IMR-90 (cell line): ENCODE results near the gene DOK6. TPM values are rescaled to one million over a fixed set of nuclear protein-coding genes. Genes with fewer than 3 reads are reported as not detected.
A peak's percentile ranks its signal among the peaks of the same experiment; 100 is the strongest.

Experiments
- ATAC-seq: fragments of 200-7000 bp; cut with Tn5 transposase; 2 replicates; pipeline ENCODE4 v1.9.1; 2020; ENCODE audit warnings: low read depth, mild to moderate bottlenecking, moderate library complexity
- BruUV-seq: library from RNA; stranded (reverse); fragments of 400-500 nt; replicated peaks from 2 replicates; lab custom pipeline; 2021; lab: Mats Ljungman, UMichigan
- CTCF ChIA-PET: fragments of 300-600 bp; formaldehyde crosslinking; extraction: SDS; loops from one replicate; lab custom pipeline; 2021; ENCODE audit warnings: antibody characterized with exemption; lab: Yijun Ruan, JAX
- POLR2A ChIA-PET: fragments of 300-600 bp; sonication (Branson Sonifier 250); formaldehyde crosslinking; loops from one replicate; lab custom pipeline; 2022; ENCODE audit warnings: antibody characterized with exemption; ENCODE audit not compliant: unreplicated experiment; lab: Charles Lee
- DNase-seq: peaks from one replicate; pipeline ENCODE4 v3.0.0; 2013
- H2AFZ ChIP-seq: replicated peaks from 2 replicates; pipeline ENCODE3; 2013; ENCODE audit warnings: low read length, mild to moderate bottlenecking; ENCODE audit not compliant: poor library complexity
- H2AK5ac ChIP-seq: 2 replicates; pipeline ENCODE4 v1.6.1; 2013; ENCODE audit warnings: low read depth, low read length, inconsistent platforms
- H2AK9ac ChIP-seq: replicated peaks from 2 replicates; pipeline ENCODE3; 2013; ENCODE audit warnings: mild to moderate bottlenecking, low read depth, low read length, moderate library complexity; ENCODE audit not compliant: poor library complexity
- H2BK120ac ChIP-seq: 2 replicates; pipeline ENCODE4 v1.6.1; 2013; ENCODE audit warnings: low read depth, low read length, inconsistent platforms
- H2BK15ac ChIP-seq: 3 replicates; pipeline ENCODE4 v1.6.1; 2013; ENCODE audit warnings: low read depth, low read length, inconsistent platforms
- H2BK20ac ChIP-seq: 2 replicates; pipeline ENCODE4 v1.6.1; 2013; ENCODE audit warnings: low read depth, mild to moderate bottlenecking, inconsistent platforms, low read length, moderate library complexity
- H2BK5ac ChIP-seq: 2 replicates; pipeline ENCODE4 v1.6.1; 2013; ENCODE audit warnings: mild to moderate bottlenecking, low read depth, low read length, inconsistent platforms; ENCODE audit not compliant: poor library complexity, severe bottlenecking
- H3K14ac ChIP-seq: replicated peaks from 2 replicates; pipeline ENCODE4 v1.6.1; 2013; ENCODE audit warnings: low read depth, low read length, inconsistent platforms
- H3K18ac ChIP-seq: 2 replicates; pipeline ENCODE4 v1.6.1; 2013; ENCODE audit warnings: low read depth, low read length, control low read depth
- H3K23ac ChIP-seq: 2 replicates; pipeline ENCODE4 v1.6.1; 2013; ENCODE audit warnings: low read depth, low read length, inconsistent platforms
- H3K27ac ChIP-seq: 2 replicates; pipeline ENCODE4 v1.5.1; 2013; ENCODE audit warnings: mild to moderate bottlenecking, control low read depth, low read length; ENCODE audit not compliant: insufficient read depth
- H3K27me3 ChIP-seq: 2 replicates; pipeline ENCODE4 v1.6.1; 2013; ENCODE audit warnings: low read length; ENCODE audit not compliant: control insufficient read depth, insufficient read depth
- H3K36me3 ChIP-seq: 2 replicates; pipeline ENCODE4 v1.6.1; 2013; ENCODE audit warnings: low read length, mixed read lengths; ENCODE audit not compliant: control insufficient read depth, insufficient read depth
- H3K4ac ChIP-seq: 2 replicates; pipeline ENCODE4 v1.6.1; 2013; ENCODE audit warnings: low read depth, low read length, inconsistent platforms
- H3K4me1 ChIP-seq: 2 replicates; pipeline ENCODE4 v1.6.1; 2013; ENCODE audit warnings: low read length, mixed read lengths; ENCODE audit not compliant: control insufficient read depth, insufficient read depth
- H3K4me2 ChIP-seq: 2 replicates; pipeline ENCODE4 v1.6.1; 2013; ENCODE audit warnings: low read depth, mild to moderate bottlenecking, control low read depth, low read length, moderate library complexity
- H3K4me3 ChIP-seq: 2 replicates; pipeline ENCODE4 v1.5.1; 2013; ENCODE audit warnings: low read depth, mild to moderate bottlenecking, control low read depth, low read length, moderate library complexity; ENCODE audit not compliant: insufficient read depth
- H3K56ac ChIP-seq: 2 replicates; pipeline ENCODE4 v1.6.1; 2013; ENCODE audit warnings: low read length, inconsistent platforms; ENCODE audit not compliant: insufficient read depth; ENCODE audit errors: extremely low read depth
- H3K79me1 ChIP-seq, 2 experiments: 2 replicates each; pipeline ENCODE4 v1.6.1; 2013; ENCODE audit warnings: low read length in 2 of 2, inconsistent platforms in 1 of 2, low read depth in 1 of 2
- H3K9ac ChIP-seq: 2 replicates; pipeline ENCODE4 v1.6.1; 2013; ENCODE audit warnings: low read depth, low read length, control low read depth
- H3K9me1 ChIP-seq: 2 replicates; pipeline ENCODE4 v1.6.1; 2013; ENCODE audit warnings: low read length, inconsistent platforms; ENCODE audit not compliant: insufficient read depth
- H3K9me3 ChIP-seq: 2 replicates; pipeline ENCODE4 v1.6.1; 2013; ENCODE audit warnings: low read length; ENCODE audit not compliant: control insufficient read depth, insufficient read depth
- H4K20me1 ChIP-seq: 2 replicates; pipeline ENCODE4 v1.6.1; 2013; ENCODE audit warnings: low read length, inconsistent platforms; ENCODE audit not compliant: insufficient read depth
- H4K5ac ChIP-seq: 2 replicates; pipeline ENCODE4 v1.6.1; 2013; ENCODE audit warnings: mild to moderate bottlenecking, low read depth, low read length, control low read depth
- H4K8ac ChIP-seq, 2 experiments: 2 replicates each; pipeline ENCODE4 v1.6.1; 2013; ENCODE audit warnings: low read depth in 2 of 2, low read length in 2 of 2, control low read depth in 1 of 2, inconsistent platforms in 1 of 2
- H4K91ac ChIP-seq: 2 replicates; pipeline ENCODE4 v1.6.1; 2013; ENCODE audit warnings: low read depth, low read length, inconsistent platforms; ENCODE audit not compliant: insufficient read depth
- BHLHE40 ChIP-seq: fragments of 150-350 bp; IDR thresholded peaks from 2 replicates; pipeline ENCODE4 v1.6.1; 2016; ENCODE audit warnings: mild to moderate bottlenecking, low read depth, low read length
- CHD1 ChIP-seq: IDR thresholded peaks from 2 replicates; pipeline ENCODE4 v1.6.1; 2012; ENCODE audit warnings: low read depth, low read length, improper control_type of control experiment
- CTCF ChIP-seq: conservative IDR thresholded peaks from 2 replicates; pipeline ENCODE4 v1.5.1; 2012; ENCODE audit warnings: mild to moderate bottlenecking, low read depth, low read length, improper control_type of control experiment
- ELK1 ChIP-seq: fragments of 150-350 bp; IDR thresholded peaks from 2 replicates; pipeline ENCODE4 v1.6.1; 2016; ENCODE audit warnings: low read depth, mild to moderate bottlenecking, low read length, moderate library complexity, borderline replicate concordance
- MAFK ChIP-seq: IDR thresholded peaks from 2 replicates; pipeline ENCODE4 v1.6.1; 2012; ENCODE audit warnings: low read depth, low read length, improper control_type of control experiment
- MAZ ChIP-seq: IDR thresholded peaks from 2 replicates; pipeline ENCODE4 v1.6.1; 2012; ENCODE audit warnings: low read depth, mild to moderate bottlenecking, low read length, improper control_type of control experiment, moderate library complexity, borderline replicate concordance
- NFE2L2 ChIP-seq: fragments of 150-350 bp; IDR thresholded peaks from 2 replicates; pipeline ENCODE4 v1.6.1; 2016; ENCODE audit warnings: low read depth, mild to moderate bottlenecking, low read length
- POLR2A ChIP-seq: IDR thresholded peaks from 2 replicates; pipeline ENCODE4 v1.6.1; 2012; ENCODE audit warnings: mild to moderate bottlenecking, low read depth, low read length
- RAD21 ChIP-seq: IDR thresholded peaks from 2 replicates; pipeline ENCODE4 v1.6.1; 2012; ENCODE audit warnings: low read length, improper control_type of control experiment
- RFX5 ChIP-seq: IDR thresholded peaks from 2 replicates; pipeline ENCODE4 v1.8.0; 2012; ENCODE audit warnings: low read depth, mild to moderate bottlenecking, low read length, moderate library complexity
- USF2 ChIP-seq: fragments of 150-350 bp; IDR thresholded peaks from 2 replicates; pipeline ENCODE4 v1.6.1; 2017; ENCODE audit warnings: mild to moderate bottlenecking, antibody characterized with exemption, low read length, low read depth
- WGBS, 2 experiments: methylation state at CpG; one replicate each; pipeline versions ENCODE4 v1.1.5 to v1.1.7; 2013; ENCODE audit warnings: missing lambda C conversion rate in 2 of 2; ENCODE audit not compliant: insufficient read length in 1 of 2; ENCODE audit errors: extremely low coverage in 2 of 2; 5-methylcytosine and 5-hydroxymethylcytosine counted together
- dilution Hi-C: fragments of 300-500 bp; cut with HindIII; formaldehyde crosslinking; loops from one replicate; pipeline ENCODE4 v1.14.3; 2018; ENCODE audit warnings: low sequenced_read_pairs; ENCODE audit not compliant: unreplicated experiment
- in situ Hi-C: fragments of 300-500 bp; cut with MboI; formaldehyde crosslinking; loops from 3 replicates; pipeline ENCODE4 v1.14.3; 2019; ENCODE audit warnings: low sequenced_read_pairs, inconsistent platforms, mixed read lengths
- intact Hi-C: fragments of 100-400 bp; cut with micrococcal nuclease; formaldehyde crosslinking; loops from 2 replicates; pipeline ENCODE4 v1.10.0; 2022
- polyA plus RNA-seq, 3 experiments: library from polyadenylated mRNA; depleted of rRNA; stranded (reverse); fragments of >200 nt; gene quantifications; 2 replicates each; pipeline ENCODE4 v1.2.3, GENCODE V29; 2012; ENCODE audit warnings: low replicate concordance in 1 of 3
- total RNA-seq: library from RNA; depleted of rRNA; stranded (reverse); fragments of >200 nt; gene quantifications from 2 replicates; pipeline ENCODE4 v1.2.3, GENCODE V29; 2012

The DOK6 gene
- total and polyA plus RNA-seq, 2 of the 4 experiments (the other 2 are of a cell fraction), result 1.9 to 2.7 TPM

GRCh38 chr18:69518989-69519388 lies 118.3 kb downstream of the DOK6 start:
- Histone ChIP-seq H2AFZ (no peak overlapping the region), H2BK15ac (no peak overlapping the region), H3K4ac (no peak overlapping the region), H2BK20ac (no peak overlapping the region), H3K23ac (no peak overlapping the region), H2BK120ac (no peak overlapping the region), H3K79me1 (no peaks in the 10 kb centered on the region), H3K4me1 (0 out of 2 replicates have a peak, but pooled peaks cover 2% of the 10 kb centered on the region), H2AK5ac (no peak overlapping the region), H2BK5ac (no peak overlapping the region), H3K56ac (no peak overlapping the region), H4K5ac (no peak overlapping the region), H3K27me3 (no peaks in the 10 kb centered on the region), H3K14ac (no peak overlapping the region), H2AK9ac (no peak overlapping the region), H3K4me2 (no peak overlapping the region), H4K8ac (no peak overlapping the region), H3K9me1 (no peaks in the 10 kb centered on the region), H3K9me3 (no peaks in the 10 kb centered on the region), H4K20me1 (no peaks in the 10 kb centered on the region), H3K4me3 (no peak overlapping the region), H3K27ac (no peak overlapping the region), H3K36me3 (no peaks in the 10 kb centered on the region), H3K9ac (no peak overlapping the region), H3K18ac (no peak overlapping the region), H4K91ac (no peak overlapping the region)
- BruUV-seq, result no TSS peak
- dilution Hi-C loops, result no loop called here
- CTCF ChIA-PET, result no interaction called here
- intact Hi-C loops, result no loop called here
- TF ChIP-seq CHD1, result no peak
- TF ChIP-seq POLR2A, result no peak
- no peak for TF ChIP-seq MAFK
- no peak for TF ChIP-seq NFE2L2
- no peak for TF ChIP-seq USF2
- TF ChIP-seq CTCF, result no peak
- no peak for TF ChIP-seq RAD21
- TF ChIP-seq RFX5, result no peak
- TF ChIP-seq ELK1, result no peak
- no peak for TF ChIP-seq BHLHE40
- TF ChIP-seq MAZ, result no peak
- in situ Hi-C loops, result no loop called here
- ATAC-seq, result no peak
- POLR2A ChIA-PET, result no interaction called here
- WGBS, 2 experiments, result no CpG with 5 or more reads among the region's 1 CpG
- peak; percentile 10 for DNase-seq
